GM19099 (cell line): ENCODE results near the gene PIGN.

Experiments
- POLR2A ChIP-seq: IDR thresholded peaks from 3 replicates; pipeline ENCODE4 v1.6.1; 2011; ENCODE audit warnings: low read depth; ENCODE audit not compliant: insufficient read length; ENCODE audit errors: extremely low read depth

The PIGN gene

GRCh38 chr18:62061821-62062478 lies 124.9 kb downstream of the PIGN start:
- TF ChIP-seq POLR2A, result no peak

DNA sequence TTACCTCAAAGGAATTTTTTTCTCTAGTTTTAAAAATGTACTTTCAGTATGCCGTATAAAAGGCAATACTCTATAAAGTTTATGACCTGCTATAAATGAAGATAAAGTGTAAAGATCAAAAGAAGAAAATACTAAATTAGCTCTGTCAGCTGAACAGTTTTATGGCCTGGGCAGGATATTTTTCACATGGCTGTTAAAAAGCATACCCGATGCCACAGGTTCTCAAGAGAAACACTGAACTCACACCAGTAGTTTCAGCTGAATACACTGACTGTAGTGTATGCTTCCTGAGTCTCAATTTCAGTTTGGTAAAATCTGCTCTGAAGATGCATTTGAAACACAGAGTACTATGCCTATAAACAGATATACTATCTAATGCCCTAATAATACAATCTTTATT lies 126.0 kb downstream of the PIGN start:
- TF ChIP-seq POLR2A, result no peak

GRCh38 chr18:62054929-62055498 lies 131.8 kb downstream of the PIGN start:
- TF ChIP-seq POLR2A, result no peak

DNA sequence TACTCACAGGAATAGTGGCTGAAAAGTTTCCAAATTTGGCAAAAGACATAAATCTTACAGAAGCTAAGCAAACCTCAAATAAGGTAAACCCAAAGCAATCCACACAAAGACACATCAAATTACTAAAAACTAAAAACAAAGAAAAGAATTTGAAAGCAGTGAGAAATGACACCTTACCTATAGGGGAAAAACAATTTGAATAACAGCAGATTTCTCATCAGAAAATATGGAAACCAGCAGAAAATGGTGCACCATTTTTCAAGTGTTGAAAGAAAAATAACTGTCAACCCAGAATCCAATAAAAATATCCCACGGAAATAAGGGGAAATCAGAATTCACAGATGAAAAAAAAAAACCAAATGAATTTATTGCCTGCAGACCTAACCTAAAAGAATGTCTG lies 138.6 kb downstream of the PIGN start:
- TF ChIP-seq POLR2A, result no peak

DNA sequence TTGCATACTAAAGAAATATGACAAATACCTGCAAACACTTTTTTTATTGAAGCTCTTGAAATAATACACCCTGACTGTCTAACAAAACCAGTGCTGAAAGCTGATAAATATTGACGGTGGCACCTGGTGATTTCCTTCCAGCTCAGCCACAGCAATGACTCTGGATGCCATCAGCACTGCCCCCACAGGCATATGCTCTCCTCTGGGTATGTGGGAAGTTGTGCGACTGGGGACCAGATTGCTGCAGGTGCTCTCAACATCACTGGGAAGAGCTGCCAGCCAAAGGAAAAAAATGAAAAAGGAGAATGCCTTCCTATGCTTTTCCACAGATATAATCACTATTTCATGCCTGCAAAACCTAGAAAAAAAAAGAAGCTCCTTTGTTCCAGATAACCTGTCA lies 141.5 kb downstream of the PIGN start:
- no peak for TF ChIP-seq POLR2A

DNA sequence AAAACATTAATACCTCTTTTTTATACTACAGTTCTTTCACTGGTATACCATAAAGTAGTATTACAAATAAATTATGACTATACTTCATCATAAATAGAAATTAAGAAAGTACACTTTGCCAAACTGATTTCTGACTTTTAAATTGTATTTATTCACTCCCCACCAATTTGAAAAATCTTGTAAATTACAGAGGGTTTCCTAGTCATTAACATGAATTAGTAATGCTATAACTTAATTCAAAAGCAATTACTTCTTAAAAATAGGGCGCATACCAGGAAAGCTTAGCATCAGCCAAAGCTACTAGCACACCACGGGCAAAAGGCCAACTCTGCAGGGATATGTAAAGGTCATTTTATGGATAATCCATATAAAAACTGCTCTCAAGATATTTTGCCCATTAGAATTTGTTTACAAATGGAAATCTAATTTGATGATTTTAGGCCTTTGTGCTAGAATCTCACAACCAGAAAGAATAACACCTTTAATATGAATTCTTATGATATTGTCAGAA lies 142.3 kb downstream of the PIGN start:
- TF ChIP-seq POLR2A, result no peak

GRCh38 chr18:62037989-62038778 lies 148.7 kb downstream of the PIGN start:
- TF ChIP-seq POLR2A, result no peak

GRCh38 chr18:62037012-62037742 lies 149.7 kb downstream of the PIGN start:
- TF ChIP-seq POLR2A, result no peak

- TF ChIP-seq POLR2A, result no peak
These were observed 153.1 kb downstream of the PIGN start for GRCh38 chr18:62033756-62034155.

DNA sequence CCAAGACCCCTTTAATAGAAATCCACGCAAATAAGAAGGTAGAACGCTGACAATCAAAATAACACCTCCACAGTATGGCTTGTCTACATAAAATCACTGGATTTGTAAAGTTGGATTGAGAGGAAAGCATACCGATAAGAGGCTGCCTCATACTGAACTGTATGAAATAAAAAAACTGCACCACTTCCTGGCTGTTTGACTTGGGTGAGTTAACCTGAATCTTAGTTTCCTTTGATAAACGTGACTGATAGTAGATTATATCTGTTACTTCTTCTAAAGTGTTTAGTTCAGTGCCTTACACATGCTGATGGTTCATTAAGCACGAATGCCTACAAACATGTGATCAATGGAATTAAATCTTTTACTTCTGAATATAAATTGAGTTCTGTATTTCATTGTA lies 153.6 kb downstream of the PIGN start:
- TF ChIP-seq POLR2A, result no peak

DNA sequence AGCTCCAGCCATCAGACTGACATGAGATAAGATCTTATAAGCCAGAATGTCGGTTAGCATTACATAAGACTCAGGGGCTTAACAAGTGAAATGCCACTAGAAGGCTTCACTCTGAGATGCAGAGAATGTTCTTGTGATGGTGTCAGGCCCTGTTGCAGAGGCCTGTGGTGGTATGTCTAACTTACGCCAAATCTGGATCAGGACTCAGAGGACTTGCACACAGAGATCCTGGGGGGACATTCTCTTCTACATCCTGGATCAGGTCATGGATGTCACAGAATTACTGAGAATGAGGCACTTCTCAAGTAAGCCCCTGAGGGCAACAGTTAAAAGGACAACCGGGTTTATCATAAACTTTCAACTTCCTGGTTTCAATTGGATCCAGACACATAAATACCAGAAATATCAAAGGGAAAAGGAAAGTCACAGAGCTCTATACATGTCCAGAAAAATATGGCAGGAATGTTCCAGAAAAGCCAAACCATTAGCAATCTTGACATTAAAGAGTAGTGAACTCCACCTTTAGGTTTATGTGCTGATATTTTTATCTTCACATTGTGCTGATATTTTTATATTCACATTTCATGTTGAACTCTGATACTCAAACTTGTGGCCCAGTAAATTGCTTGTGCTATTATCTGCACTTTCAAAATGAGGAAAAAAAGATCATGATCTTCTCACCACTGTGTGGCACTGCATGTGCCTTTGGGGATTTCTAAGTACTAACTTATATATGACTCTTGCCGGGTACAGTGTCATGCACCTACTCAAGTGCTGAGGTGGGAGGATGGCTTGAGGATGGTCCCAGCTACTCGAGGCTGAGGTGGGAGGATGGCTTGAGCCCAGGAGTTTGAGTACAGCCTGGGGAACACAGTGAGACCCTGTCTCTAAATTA lies 156.5 kb downstream of the PIGN start:
- TF ChIP-seq POLR2A, result no peak

DNA sequence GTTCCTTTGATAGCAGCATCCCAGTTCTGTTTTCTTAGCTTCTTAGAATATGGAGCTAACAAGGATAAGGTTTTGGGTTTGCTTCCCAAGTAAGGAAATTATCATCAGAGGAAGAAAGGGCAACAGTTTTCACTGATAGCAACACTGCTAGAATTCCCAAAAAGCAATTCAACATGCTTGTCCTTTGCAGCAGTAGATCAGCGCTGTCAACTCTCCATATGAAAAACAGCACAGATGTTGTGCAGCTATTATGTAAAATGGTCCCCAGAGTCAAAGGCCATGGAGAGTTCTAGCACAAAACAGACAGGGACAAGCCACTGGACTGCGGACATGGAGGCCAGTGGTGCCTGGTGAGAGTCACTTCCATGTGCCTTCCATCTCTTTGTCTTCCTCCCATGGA lies 158.1 kb downstream of the PIGN start:
- no peak for TF ChIP-seq POLR2A

DNA sequence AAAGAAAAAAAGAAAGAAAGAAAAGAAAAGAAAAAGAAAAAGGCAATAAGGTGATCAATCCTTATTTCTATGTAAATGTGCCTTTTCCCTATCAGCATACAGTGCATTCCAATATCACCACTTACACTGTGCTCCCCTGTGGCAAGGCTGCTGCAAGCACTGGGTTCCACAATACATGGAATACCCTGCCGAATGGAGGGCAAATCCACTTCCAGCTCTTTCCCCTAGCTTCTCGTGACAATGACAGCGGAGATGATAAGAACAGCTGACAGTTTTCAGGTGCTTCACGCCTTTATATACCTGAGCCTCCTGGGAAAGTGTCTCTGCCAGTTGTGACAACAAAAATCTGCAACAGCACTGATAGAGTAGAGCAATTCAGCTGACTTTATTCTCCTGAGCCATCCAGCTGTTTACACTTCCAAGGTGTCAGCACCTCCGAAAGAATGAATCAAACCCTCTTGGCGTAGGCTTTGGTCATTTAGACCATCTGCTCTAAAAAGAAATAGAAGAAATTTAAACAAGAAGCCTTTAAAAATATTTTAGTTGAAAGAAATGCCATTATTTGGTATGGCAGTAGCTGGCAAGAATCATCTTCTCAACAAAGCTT lies 158.8 kb downstream of the PIGN start:
- TF ChIP-seq POLR2A, result no peak

- no peak for TF ChIP-seq POLR2A
These were observed 160.3 kb downstream of the PIGN start for GRCh38 chr18:62026586-62026985.
